ENCODE results near the gene WDR64. TPM values are rescaled to one million over a fixed set of nuclear protein-coding genes. Genes with fewer than 3 reads are reported as not detected.

WDR64 gene
- total and polyA plus RNA-seq, 11 donors, result not detected

DNA sequence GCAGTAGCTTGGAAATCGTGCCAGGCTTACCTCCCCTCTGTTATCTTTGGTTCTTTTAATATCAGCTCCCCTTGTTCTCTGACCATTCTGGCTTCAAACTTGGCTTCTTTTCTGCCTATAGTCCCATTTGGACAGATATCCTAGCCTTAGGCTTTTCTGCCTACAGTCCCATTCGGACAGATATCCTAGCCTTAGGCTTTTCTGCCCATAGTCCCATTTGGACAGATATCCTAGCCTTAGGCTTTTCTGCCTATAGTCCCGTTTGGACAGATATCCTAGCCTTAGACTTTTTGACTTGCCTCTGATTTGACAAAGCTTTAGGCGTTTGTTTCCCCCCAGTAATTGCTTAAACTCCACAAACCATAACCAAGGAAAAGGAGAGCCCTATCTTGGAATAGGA is 37.5 kb upstream of the WDR64 start:
- TF ChIP-seq POLR2A (IDR thresholded peaks at IDR 0.05), result no peak
- TF ChIP-seq CTCF (IDR thresholded peaks at IDR 0.05), result no peak
- 71 to 79% (median 73%) methylated on average over 4 of the region's 4 CpGs for WGBS, 4 donors

GRCh38 chr1:241615043-241615974 is 36.8 kb upstream of the WDR64 start:
- DNase-seq (no peak), ATAC-seq (no peak)
- Histone ChIP-seq H3K27ac (no peak overlapping the region), H3K27me3 (no peaks in the 10 kb centered on the region), H3K36me3 (no peaks in the 10 kb centered on the region), H3K4me1 (peaks cover 0 to 12% (median 0%) of the 10 kb centered on the region in 12 donors), H3K9me3 (no peaks in the 10 kb centered on the region), H3K4me3 (no peak overlapping the region)
- no peak for TF ChIP-seq CTCF (IDR thresholded peaks at IDR 0.05)
- TF ChIP-seq POLR2A (IDR thresholded peaks at IDR 0.05), result no peak
- WGBS, 4 donors, result 91 to 92% (median 92%) methylated on average over 8 of the region's 8 CpGs
- intact Hi-C loops (cut with DNase I), result loop anchor here in 6 of 10 donors (10.0 kb wide), 6 partner anchors 81 to 389 kb away; partner anchors contain the start of genes MAP1LC3C (in 3 of the 6), EXO1 (in 1 of the 6) and KMO (in 1 of the 6)

More for the DNA sequence above, 37.5 kb upstream of the WDR64 start:
- Histone ChIP-seq H3K9me3 (no peaks in the 10 kb centered on the region), H3K4me3 (no peak overlapping the region), H3K27ac (no peak overlapping the region), H3K36me3 (no peaks in the 10 kb centered on the region), H3K4me1 (peaks cover 0 to 12% (median 0%) of the 10 kb centered on the region in 12 donors), H3K27me3 (no peaks in the 10 kb centered on the region)
- intact Hi-C loops (cut with DNase I), result loop anchor here (5.0 to 10.0 kb wide), 12 partner anchors 80 to 403 kb away; partner anchors contain the start of genes MAP1LC3C (in 7 of the 10), EXO1 (in 1 of the 10) and KMO (in 1 of the 10)
- ATAC-seq (no peak), DNase-seq (no peak)

DNA sequence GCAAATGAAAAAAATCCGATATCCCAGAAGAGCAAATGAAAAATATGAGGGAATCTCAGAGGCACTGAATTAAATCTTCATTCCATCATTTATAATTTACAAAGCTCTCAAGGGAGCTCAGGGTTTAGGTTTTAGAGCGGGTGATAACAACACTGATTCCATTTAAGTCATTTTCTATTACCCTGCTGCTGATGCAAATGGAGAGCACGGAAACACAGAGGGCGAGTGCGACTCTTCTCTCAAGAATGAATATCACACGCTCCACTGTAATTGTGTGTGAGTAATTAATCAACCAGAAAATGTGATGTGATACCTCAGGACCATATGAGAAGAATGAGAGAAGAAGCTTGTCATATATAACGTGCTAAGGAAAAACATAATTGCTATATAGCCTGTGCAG is 34.7 kb upstream of the WDR64 start:
- Histone ChIP-seq H3K4me1 (peaks cover 0 to under 1% (median 0%) of the 10 kb centered on the region in 12 donors), H3K27me3 (no peaks in the 10 kb centered on the region), H3K9me3 (no peaks in the 10 kb centered on the region), H3K27ac (no peak overlapping the region), H3K4me3 (no peak overlapping the region), H3K36me3 (no peaks in the 10 kb centered on the region)
- TF ChIP-seq POLR2A (IDR thresholded peaks at IDR 0.05) (no peak), CTCF (IDR thresholded peaks at IDR 0.05) (no peak)
- ATAC-seq, result no peak
- intact Hi-C loops (cut with DNase I), result loop anchor here in 6 of 10 donors (10.0 kb wide), 6 partner anchors 83 to 387 kb away; partner anchors contain the start of genes MAP1LC3C (in 3 of the 6), EXO1 (in 1 of the 6) and KMO (in 1 of the 6)
- 94 to 96% (median 95%) methylated on average over 7 of the region's 7 CpGs for WGBS, 4 donors
- no peak for DNase-seq

- TF ChIP-seq CTCF (IDR thresholded peaks at IDR 0.05) (no peak), POLR2A (IDR thresholded peaks at IDR 0.05) (no peak)
- intact Hi-C loops (cut with DNase I), result loop anchor here in 1 of 10 donors (10.0 kb wide), 1 partner anchor 88 kb away; the partner anchor contains the start of gene KMO
- H3K27ac ChIP-seq, result no peak overlapping the region
- H3K4me1 ChIP-seq, result peaks cover 0 to 5% (median 0%) of the 10 kb centered on the region in 12 donors
- ATAC-seq (no peak), DNase-seq (no peak)
- WGBS, 4 donors, result 65 to 76% (median 69%) methylated on average over 5 of the region's 5 CpGs
- H3K4me3 ChIP-seq, result no peak overlapping the region
- no peaks in the 10 kb centered on the region for H3K36me3 ChIP-seq
- no peaks in the 10 kb centered on the region for H3K9me3 ChIP-seq
- no peaks in the 10 kb centered on the region for H3K27me3 ChIP-seq
These were observed 29.4 kb upstream of the WDR64 start for GRCh38 chr1:241622669-241623068.

Measured in heart left ventricle (tissue), 16 donors.